GM21515 (cell line): ENCODE data around the gene ADGRV1.
"Not testable (repeated sequence)": the region's sequence is repeated elsewhere in the genome, so short reads cannot be mapped to it uniquely, and the experiment has no call there.

ENCODE experiments used
- ATAC-seq: cut with Tn5 transposase; IDR thresholded peaks from one replicate; pipeline ENCODE4 v1.9.1; 2021; ENCODE audit not compliant: unreplicated experiment

The ADGRV1 gene

DNA sequence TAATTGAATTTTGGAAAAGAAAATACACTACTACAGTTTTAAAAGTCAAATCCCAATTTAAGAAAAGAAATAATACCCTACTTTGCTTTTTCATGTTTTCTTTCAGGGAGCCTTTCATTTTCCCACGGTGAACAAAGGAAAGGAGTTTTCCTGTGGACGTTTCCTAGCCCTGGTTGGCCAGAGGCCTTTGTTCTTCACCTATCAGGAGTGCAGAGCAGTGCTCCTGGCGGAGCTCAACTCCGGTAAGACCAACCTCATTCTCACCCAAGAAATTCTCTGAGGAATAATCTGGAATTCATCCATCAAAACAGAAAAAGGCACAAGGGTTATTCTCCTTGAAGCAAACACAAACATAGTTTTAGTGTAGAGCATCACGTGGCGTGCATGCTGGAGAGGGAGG lies 248.9 kb downstream of the ADGRV1 start:
- ATAC-seq: no peak

DNA sequence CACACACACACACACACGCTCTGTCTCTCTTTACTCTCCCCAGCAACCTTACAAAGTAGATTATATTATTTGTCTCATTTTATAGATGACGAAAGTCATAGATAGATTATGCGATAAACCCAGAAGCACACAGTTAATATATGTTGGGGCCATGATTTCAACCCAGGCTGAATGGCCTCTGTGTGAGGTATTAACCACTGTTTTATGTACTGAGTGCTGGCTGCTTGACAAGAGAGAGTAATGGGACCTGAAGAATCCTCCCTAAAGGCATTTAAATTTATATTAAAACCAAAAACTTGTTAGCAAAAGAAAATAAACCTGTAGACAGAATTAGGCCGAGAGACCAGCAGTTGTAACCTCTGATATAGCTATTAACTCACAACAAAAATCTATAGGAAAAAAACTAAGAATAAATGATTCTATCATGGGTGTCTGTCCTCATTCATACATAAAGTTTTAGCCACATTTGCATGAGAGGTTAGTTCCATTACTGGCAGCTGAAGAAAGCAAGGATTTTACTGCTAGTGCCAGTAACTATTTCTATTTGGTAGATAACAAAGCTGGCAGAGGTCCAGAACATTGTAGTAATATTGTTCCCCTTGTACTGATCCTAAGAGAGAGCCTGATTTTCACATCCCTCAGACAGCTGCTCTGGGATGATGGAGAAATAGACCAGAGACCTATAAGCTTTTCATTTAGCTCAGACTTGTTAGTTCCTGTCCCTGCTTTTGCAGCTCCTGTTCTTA lies 250.9 kb downstream of the ADGRV1 start:
- ATAC-seq: no peak

DNA sequence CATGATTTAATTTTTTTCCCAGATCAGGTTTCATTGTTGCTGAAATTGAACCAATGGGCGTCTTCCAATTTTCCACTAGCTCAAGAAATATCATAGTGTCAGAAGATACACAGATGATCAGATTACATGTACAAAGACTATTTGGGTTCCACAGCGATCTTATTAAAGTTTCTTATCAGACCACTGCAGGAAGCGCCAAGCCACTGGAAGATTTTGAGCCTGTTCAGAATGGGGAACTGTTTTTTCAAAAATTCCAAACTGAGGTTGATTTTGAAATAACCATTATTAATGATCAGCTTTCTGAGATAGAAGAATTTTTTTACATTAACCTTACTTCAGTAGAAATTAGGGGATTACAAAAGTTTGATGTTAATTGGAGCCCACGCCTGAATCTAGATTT lies 251.6 kb downstream of the ADGRV1 start:
- no peak for ATAC-seq

DNA sequence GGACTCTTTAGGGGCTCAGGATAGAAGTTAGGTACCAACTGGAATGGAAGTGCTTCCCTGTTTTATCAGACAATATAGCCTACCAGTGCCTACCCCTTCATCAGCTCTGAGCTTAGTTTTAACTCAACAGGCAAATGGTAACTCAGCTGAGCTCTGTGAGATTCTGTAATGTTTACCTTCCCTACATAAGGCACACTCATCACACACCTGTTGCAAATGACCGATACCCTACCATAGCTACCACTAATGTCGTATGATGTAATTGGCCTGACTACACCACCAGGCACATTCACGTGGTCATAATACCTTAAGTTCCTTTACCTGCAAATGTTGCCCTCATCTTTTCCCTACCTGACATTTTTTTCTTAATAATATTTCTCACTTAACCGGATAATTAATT lies 254.8 kb downstream of the ADGRV1 start:
- no peak for ATAC-seq

DNA sequence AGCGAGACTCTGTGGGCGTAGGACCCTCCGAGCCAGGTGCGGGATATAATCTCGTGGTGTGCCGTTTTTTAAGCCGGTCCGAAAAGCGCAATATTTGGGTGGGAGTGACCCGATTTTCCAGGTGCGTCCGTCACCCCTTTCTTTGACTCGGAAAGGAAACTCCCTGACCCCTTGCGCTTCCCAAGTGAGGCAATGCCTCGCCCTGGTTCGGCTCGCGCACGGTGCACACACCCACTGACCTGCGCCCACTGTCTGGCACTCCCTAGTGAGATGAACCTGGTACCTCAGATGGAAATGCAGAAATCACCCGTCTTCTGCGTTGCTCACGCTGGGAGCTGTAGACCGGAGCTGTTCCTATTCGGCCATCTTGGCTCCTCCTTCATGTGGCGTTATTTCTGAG lies 263.5 kb downstream of the ADGRV1 start:
- ATAC-seq: not testable (repeated sequence)

DNA sequence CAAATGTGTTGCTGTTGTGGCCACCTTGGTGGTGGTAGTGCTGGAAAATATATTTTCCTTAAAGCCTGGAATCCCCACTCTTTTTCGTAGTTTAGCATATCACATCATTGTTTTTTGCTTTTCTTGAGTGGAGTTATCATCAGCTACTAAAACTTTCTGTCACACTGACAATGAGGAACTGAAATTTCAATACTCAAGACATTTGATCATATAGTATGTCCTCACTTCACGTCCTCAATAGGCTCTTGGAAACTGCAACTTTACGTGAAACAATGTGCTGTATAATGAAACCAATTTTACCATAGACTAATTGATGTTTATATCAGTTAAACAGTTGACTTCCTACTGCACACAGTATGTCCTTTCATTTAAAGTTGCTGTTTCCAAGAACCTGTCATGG lies 265.8 kb downstream of the ADGRV1 start:
- ATAC-seq: no peak

DNA sequence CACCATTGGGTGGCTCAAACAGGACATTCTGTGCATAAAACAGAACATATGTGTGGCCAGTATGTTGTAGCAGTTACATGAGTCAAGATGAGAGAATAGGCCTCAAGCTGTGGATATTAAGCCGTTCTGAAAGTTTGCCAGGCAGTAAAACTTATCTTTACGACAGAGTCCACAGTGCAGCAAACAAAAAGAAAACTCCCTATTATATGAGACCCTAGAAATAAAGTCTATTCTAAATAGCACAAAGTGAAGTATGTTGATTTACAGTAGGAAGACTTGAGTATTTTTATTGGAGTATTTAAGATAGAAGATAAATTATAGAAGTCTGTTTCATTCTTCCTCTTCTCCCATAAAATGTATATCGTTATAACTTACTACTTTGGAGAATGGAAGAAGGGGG lies 271.5 kb downstream of the ADGRV1 start:
- no peak for ATAC-seq

DNA sequence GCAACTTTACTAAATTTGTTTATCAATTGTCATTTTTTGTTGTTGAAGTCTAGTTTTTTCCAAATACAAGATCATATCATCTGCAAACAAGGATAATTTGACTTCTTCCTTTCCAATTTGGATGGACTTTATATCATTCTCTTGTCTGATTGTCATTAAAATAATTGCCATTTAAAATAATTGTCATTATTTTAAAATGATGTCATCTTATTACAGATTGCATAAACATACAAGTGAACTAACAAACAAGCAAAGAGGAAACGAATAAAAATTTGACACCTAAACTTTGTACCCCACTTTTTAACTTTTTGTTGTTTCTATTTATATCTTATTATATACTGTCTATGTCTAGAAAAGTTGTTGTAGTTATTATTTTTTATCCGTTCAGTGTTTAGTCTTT lies 275.2 kb downstream of the ADGRV1 start:
- no peak for ATAC-seq

DNA sequence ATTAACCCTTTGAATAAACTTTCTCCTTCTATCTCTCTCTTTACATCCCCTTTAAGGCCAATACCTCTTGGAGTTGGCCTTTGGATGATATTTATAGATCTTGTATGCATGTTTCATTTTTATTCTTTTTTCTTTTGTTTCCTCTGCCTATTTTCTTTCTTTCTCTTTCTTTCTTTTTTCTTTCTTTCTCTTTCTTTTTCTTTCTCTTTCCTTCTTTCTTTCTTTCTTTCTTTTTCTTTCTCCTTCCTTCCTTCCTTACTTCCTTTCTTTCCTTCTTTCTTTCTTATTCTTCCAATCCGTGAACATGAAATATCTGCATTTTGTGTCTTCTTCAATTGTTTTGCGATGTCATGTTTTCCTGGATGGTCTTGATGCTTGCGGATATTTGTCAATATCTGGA lies 276.1 kb downstream of the ADGRV1 start:
- no peak for ATAC-seq

DNA sequence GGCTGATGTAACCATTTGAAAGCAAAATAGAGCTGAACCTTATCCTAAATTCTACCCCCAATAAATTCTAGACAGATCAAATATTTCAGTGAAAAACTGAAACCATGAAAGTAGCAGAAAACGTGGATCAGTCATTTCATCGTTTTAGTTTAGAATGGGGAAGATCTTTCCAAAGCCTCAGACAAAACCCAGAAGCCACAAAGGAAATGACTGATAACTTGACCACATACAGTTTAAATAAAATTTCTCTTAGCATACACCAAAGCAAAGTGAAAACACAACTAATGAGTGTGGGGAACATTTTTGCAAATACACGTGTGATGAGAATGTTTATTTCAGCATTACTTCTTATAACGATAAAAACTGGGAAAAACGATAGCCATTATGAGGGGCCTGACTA lies 284.8 kb downstream of the ADGRV1 start:
- ATAC-seq: no peak

DNA sequence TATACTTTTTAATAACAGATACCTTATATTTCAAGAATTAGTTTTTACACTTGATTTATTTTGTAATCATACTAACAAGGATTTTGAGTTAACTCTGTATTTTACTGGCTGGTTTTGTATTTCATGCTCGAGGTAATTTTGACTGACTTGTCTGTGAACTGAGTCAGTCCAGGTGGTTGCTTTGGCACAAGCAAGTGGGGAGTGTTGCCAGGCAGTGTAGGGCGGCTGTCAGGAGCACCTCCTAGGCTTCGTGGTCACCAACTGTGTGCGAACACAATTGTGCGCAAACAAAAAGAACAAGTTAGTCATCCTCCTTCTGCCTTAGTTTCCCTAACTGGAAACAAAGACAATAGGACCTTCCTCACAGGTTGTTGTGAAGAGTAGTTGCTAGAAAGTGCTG lies 286.3 kb downstream of the ADGRV1 start:
- ATAC-seq: no peak

DNA sequence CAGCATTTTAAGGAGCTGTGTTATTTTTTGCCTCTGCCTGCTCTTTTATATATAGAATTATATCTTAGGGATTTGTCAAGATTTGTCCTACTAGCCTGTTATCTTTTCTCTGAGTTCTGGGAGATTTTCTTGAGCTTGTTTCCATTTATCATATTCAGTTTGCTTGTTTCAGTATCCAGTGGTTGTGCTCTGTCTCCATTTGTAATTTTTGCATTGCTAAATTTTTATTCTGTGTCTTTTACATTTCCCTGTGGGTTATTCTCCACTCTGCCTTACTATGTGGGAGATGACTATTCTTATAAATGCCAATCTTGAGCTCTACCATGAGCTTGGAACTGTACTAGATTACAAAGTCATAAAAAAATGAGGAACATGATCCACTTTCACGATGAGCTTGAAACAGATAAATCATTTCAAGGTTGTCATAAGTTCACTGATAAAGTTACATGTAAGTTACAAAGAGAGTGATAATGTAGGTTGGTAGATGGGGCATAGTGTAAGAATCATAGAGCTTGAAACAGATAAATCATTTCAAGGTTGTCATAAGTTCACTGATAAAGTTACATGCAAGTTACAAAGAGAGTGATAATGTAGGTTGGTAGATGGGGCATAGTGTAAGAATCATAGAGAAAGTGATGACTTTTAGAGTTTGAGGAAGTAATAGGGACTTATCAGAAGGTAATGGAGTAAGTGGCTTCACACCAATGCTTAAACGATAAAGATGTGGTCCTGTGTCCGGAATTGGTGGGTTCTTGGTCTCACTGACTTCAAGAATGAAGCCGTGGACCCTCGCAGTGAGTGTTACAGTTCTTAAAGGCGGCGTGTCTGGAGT lies 287.3 kb downstream of the ADGRV1 start:
- no peak for ATAC-seq

DNA sequence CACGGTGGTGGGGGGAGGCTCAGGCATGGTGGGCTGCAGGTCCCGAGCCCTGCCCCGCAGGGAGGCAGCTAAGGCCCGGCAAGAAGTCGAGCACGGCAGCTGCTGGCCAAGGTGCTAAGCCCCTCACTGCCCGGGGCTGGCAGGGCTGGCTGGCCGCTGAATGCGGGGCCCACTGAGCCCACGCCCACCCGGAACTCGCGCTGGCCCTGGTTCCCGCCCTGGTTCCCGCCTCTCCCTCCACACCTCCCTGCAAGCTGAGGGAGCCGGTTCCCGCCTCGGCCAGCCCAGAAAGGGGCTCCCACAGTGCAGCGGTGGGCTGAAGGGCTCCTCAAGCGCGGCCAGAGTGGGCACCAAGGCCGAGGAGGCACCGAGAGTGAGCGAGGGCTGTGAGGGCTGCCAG lies 289.0 kb downstream of the ADGRV1 start:
- ATAC-seq: not testable (repeated sequence)

DNA sequence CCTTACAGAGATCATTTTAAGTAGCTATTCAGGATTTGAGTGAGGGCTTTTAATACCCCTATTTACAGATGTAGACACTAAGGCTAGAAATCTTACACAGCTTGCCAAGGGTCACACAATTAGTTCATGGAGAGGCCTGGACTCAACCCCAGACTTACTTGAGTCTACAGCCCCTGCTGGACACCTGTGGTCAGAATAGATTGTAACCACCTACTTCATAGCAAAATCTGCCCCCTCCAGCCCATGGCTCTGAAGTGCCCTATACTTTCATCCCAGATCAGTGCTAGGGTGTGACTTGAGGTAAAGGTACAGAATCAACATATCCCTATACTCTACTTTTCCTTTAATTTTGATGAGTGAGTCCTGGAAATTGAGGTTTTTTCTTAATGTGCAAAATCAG lies 291.3 kb downstream of the ADGRV1 start:
- ATAC-seq: no peak

DNA sequence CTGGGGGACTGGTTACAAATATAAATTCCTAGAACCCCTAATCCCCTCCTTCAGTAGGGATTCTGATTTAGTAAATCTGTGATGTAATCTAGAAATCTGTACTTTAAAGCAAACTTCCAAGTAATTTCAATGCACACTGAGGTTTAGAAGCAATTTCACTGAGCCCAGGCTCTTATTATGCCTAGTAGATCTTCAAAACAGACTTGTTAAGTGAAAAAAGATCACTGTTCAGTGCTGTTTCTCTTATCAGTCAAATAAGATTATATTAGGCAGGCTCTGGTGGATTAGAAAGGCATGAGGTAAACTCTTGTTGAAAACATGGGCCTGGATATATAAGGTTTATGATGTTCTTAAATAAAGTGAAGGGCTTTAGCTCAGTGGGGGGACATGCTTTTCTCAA lies 293.9 kb downstream of the ADGRV1 start:
- no peak for ATAC-seq

DNA sequence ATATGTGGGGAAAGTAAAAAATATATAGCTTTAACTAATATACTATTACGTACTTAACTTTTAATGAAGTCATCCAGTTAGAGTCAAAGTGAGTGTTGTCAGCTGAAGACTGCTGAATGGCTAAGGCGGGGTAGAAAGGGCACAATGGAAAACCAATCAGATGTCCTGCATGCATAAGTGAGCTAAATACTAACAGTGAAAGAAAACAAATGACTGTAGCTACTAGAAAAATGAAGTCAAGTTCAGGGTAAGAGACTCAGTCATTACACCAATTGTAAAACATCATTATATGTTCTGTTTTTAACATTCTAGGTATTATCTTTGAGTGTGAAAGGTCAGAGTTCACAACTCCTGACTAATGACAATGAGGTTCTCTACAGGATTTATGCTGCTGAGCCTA lies 295.2 kb downstream of the ADGRV1 start:
- no peak for ATAC-seq

DNA sequence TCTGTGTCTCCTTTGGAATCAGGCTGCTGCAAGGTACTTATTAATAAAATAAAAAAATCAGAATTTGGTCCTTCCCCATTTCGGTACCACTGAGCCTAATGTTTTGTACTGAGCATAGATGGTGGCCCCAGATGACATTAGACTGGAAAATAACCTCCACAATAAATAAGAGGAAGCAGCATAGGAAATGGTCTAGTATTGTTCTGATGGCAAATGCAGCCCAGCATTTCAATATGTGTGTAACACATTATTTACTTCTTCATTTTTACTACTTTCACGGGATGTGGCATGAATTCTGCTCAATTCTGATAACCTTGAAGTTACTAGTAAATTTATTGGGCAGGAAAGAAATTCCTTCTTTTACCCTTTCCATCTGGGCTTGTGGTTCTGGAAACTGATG lies 295.6 kb downstream of the ADGRV1 start:
- ATAC-seq: no peak

DNA sequence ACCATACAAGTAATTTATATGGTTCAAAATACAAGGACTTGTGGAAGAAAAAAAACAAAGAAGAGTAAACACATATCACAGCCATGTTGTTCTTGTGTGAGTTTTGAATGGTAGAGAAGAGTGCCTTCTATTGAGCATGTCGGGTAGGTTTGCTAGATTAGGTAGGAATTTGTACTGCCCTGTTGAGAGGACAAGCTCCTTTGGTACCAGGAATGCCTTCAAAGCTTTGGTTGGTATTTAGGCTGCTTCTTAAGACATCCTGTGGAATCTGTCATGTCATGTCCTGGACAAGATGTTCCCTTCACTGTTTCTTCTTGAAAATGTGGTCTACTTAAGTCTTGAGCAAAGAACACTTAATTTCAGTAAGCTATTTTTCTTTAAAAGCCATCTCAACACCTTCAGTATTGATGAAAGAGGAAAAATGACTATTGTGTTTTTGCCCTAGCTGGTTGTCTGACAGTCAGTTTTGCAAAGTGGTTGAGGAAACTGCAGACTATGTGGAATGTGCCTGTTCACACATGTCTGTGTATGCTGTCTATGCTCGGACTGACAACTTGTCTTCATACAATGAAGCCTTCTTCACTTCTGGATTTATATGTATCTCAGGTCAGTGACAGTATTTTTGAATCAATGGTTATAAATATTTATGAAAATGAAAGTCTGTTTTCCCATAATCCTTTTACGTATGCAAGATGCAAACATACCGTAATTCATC lies 296.9 kb downstream of the ADGRV1 start:
- ATAC-seq: no peak

DNA sequence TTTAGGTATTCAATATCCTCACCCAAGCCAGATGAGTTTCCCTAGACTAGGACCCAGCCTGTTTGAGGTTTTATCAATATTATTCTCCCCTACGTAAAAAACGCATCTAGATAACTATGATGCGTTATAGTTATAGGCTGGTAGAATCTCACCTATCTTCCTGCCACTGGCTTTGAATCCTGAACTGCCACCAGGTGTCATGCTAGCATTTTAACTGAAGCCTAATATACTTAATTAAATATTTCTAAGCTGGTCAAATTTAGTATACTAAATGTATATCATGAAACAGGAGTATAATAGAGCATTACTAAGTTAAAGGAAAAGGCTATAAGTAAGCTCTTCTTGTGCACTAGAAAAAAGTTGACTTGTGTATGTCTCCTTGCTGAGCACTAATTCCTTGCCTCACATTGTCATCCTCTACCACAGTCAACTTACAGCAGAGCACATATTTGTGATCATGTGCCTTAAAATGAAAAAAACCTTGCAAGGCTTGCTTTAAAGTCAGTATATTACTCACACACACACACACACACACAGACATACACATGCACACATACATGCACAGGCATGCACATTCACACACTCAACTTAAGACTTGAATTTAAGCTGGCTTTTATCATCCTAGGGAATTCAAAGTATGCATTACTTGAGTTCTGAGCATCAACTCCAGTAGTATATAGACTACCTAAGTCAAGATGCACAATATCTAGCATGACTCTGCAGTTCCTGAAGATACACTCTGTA lies 303.4 kb downstream of the ADGRV1 start:
- no peak for ATAC-seq

DNA sequence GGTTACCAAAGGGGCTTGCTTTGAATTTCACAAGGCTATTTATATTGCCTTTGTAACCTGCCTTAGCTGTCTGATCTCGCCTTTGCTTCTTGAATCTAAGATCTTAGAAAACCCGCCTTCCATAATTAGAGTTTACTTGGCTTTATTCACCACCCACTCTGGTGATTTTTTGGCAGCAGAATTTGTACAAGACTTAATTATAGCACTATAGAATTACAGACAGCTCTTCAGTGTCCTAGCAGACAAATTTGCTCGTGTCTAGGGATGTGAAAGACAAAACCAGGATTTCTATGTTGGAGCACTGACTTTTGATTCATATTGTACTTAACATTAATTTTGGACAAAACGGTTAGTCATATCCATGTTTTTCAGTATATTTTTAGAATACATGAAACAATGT lies 306.6 kb downstream of the ADGRV1 start:
- ATAC-seq: no peak

DNA sequence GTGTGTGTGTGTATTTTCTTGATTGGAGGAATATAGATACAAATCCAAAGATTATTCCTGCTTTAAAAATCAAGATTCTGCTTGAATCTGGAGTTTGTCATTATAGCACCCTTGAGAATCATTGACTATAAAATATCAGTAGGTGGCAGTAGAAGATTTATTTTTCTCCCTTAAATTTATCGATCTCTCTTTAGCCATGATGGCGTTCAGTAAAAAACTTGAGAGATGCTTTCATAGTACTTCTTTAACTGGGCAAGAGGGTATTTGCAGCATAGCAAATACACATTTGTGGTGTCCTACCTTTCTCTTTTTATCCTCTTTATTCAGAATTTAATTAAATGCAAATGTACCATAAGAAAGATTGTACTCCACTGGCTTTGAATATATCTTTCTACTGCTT lies 307.7 kb downstream of the ADGRV1 start:
- peak; percentile 72 for ATAC-seq
